ENCODE measurements around the gene ROR2.
A peak's percentile ranks its signal among the peaks of the same experiment; 100 is the strongest.

DNA sequence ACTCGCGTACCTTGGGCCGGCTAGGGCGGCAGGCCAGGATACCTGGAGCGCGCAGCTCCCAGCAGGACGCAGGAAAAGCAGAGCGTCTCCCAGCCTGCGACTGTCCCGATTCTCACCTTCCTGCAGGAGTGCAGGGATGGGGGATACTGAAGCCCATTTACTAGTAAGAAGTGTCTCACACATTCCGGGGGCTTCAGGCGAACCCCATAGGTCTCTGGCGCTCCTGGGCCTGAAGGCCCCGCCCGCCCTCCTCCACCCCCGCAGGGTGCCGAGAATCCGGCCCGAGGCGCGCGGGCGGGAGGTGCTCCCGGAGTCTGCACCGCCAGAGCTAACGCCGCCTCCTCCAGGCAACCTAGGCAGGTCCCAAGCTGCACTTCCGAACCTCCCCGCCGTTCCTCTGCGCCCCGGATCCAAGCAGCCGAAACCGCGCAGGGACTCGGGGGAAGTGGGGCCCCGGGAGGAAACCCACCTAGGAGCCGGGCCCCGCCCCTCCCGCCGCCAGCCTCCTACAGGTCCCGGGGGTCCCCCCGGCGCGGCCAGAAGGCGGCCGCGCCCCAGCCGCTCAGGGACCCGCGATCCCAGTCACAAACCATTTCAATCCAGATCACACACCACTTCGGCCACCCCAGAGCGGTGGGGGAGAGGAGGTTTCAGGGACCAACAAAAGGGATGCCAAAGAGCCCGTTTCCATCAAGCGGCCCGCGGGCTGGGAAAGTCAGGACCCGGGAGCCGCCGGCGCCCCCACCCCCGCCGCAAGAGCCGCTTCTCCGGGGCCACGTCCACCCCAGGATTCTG lies 1.2 kb downstream of the ROR2 start:
- TF ChIP-seq, protein P1, sequence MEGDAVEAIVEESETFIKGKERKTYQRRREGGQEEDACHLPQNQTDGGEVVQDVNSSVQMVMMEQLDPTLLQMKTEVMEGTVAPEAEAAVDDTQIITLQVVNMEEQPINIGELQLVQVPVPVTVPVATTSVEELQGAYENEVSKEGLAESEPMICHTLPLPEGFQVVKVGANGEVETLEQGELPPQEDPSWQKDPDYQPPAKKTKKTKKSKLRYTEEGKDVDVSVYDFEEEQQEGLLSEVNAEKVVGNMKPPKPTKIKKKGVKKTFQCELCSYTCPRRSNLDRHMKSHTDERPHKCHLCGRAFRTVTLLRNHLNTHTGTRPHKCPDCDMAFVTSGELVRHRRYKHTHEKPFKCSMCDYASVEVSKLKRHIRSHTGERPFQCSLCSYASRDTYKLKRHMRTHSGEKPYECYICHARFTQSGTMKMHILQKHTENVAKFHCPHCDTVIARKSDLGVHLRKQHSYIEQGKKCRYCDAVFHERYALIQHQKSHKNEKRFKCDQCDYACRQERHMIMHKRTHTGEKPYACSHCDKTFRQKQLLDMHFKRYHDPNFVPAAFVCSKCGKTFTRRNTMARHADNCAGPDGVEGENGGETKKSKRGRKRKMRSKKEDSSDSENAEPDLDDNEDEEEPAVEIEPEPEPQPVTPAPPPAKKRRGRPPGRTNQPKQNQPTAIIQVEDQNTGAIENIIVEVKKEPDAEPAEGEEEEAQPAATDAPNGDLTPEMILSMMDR (IDR thresholded peaks at IDR 0.05), result peak; percentile 3 to 63 (median 42)
- peak; percentile 52 for TF ChIP-seq POLR2A (IDR thresholded peaks at IDR 0.05)
- TF ChIP-seq POLR2AphosphoS5 (IDR thresholded peaks at IDR 0.05), result no peak
